Activated effector memory CD4-positive, alpha-beta T cell treated with Interleukin-2 at 50 U/mL for 16 hours (primary cell): ENCODE measurements around the gene TOR1AIP1.
"Not testable (repeated sequence)": the region's sequence is repeated elsewhere in the genome, so short reads cannot be mapped to it uniquely, and the experiment has no call there.

Experiments used
- DNase-seq: peaks from one replicate; pipeline ENCODE4 v3.0.0-alpha.2; 2020

TOR1AIP1 gene

DNA sequence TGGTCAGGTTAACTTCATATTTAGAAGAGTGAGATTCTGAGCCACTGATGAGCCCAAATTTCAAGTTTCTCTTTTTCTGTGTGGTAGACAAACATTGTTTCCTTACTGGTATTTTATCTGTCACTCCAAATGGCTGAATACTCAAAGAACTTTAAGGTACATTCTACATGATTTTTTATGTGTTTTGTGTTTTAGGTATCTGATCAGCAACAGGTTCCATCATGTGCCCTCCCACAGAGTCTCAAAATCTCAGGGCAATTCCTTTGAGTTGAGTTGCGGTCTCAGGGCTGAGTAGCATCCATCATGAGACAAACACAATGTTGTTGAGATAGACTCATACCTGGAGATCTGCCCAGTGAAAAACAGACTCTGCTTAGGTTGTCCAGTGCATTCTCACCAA, 57.9 kb downstream of the TOR1AIP1 start:
- no peak for DNase-seq

DNA sequence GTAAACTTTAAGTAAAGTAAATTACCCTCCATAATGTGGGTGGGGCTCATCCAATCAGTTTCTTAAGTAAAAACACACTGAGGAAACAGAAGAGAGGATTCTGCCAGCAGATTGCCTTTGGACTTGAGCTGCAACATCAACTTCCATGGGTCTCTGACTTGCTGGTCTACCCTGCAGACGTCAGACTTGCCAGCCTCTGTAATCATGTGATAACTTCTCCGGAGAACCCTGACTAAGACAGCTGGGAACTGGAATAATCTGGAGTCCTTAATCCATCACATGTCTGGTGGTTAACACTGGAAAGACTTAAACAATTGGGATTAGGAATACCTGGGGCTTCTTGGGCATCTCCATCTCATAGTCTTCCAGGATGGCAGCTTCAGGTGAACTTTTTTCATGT, 59.4 kb downstream of the TOR1AIP1 start:
- DNase-seq = no peak

DNA sequence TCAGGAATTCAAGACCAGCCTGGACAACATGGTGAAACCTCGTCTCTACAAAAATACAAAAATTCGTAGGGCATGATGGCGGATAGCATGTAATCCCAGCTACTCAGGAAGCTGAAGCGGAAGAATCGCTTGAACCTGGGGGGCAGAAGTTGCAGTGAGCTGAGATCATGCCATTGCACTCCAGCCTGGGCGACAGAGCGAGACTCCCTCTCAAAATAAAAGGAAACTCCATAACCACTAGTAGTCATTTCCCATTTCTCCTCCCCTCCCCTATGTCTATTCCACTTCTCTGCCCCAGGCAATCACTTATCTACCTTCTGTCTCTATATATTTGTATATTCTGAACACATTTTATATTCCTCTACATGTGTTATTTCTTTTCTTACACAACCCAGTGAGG, 68.6 kb downstream of the TOR1AIP1 start:
- no peak for DNase-seq

DNA sequence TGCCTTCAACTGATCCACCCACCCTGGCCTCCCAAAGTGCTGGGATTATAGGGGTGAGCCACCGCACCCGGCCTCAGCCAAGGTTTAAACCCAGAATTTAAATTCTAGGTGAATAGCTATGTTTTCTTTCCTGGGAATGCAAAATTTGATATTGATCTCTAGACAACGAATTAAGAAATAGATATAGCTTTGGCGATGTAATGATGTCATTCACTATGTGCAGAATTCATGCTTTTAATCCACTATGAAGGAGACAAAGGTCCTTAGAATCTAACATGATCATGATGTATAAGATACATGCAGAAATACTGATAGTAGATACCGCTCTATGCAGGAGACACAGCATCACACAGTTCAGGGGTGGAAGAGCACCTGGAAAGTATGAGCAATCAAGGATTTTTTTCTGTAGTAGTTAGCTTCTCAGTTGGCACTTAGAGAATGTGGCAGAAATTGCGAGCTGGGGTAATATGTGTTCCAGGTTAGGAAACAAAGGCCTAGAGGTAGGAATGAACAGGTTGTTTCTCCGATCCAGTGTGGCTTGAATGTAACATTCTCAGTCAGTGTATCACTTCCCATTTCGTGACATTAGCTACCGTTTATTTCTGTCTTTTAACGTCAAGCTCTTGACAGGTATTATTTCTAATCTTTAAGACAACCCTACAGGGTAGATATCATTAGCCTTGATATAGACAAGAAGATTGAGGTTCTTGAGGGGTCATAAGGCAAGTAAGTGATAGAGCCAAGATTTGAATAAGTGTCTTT, 69.5 kb downstream of the TOR1AIP1 start:
- DNase-seq = no peak

DNA sequence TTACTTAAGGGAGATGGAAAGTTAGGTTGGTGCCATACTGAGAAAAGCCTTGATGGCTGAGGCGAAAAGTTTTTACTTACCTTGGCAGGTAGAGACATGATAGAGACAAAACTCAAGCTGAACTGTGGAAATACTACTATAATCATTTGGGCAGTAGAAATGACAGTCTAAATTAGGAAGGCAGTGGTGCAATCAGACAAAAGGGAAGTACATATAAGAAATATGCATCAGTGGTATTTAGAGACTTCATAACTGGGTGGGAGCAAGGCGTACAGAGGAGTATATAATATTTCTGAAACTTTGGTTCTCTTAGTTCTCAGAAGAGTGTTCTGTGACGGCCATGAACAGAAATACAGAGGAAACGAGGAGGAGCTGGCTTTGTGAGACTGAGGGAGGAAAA, 70.1 kb downstream of the TOR1AIP1 start:
- DNase-seq = no peak

DNA sequence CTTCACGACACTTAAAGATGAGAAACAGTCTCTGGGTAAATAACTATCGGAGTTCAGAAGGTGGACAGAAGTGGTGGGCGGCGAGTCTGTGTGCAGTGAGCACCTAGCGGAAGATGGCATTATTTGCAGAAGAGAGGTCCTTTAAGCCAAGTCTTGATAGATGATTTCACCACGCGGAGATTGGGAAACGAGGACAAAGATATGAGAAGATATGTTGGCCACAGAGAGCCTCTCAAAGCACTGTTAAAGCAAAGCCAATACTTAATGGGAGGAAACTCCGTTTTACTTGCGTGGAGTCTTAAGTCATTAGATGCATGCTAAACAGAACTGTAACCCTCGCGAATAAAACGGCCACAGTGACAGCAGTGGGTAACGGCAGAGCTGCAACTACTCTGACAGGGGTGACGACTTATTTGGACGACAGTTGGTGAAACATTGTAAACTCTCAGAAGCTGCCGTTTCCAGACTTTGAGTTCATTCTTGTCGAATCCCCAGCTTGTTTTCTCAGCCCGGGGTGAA, 71.9 kb downstream of the TOR1AIP1 start:
- DNase-seq = peak; percentile 33

DNA sequence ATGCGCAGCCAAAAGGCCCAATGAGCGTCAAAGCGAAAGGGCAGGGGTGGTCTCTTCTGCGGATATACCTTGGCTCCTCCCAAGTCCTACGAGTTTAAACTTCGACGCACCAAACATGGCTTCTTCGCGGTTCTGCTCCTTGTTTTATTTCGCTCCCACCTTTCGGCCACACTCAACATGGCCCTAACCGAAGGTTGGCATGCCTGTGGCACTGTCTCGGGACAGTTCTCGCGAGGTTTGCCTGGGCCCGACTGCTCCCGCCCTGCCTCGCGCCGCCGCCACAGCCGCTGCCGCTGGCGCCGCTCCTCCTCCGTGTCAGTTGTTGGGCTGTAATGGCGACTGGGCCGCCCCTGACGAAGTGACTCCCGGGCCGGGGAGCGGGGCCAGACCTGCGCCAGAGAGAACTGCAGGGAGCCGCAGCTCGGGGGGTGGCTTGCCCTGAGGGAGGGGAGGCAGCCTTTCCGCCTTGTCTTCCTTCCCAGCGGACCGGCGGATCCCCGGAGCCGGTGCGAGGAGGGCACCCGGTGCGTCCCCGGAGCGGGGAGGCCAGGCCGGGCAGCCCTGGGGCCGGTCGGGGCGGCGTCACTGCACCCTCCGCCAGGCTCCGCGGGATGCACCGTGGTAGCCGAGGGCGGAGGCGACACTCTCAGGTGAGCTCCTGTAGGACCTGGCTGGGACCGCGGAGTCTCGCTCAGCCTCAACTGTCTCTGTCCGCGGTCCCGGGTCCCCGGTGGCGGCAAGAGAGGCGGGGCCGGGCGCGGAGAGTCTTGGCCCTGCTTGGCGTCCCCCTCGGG, 72.6 kb downstream of the TOR1AIP1 start, which contains the start of gene CEP350:
Gene CEP350, plus strand, starts transcription at position 318 of the 794 bp plus-strand sequence. CDS start 31,372 bp downstream, outside the sequence.
- DNase-seq = peak; percentile 96

DNA sequence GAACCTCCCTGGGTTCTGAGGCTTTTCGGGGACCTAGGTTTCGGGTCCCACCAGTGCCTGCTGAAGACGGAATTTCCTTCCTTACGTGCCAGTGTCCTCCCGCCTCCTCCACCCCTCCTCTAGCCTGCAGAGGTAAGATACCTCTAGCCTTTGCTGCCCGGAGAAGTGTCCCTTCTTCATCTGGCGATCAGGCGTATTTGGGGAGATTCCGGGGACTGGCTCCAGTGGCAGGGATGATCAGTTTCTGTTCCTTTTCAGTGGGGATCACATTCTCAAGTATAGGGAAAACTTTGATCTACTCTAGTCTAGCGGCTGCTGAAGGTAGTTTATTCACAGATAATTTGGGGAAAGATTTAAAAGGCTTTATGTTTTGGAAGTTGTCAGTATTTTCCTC, 73.2 kb downstream of the TOR1AIP1 start:
- DNase-seq = no peak

DNA sequence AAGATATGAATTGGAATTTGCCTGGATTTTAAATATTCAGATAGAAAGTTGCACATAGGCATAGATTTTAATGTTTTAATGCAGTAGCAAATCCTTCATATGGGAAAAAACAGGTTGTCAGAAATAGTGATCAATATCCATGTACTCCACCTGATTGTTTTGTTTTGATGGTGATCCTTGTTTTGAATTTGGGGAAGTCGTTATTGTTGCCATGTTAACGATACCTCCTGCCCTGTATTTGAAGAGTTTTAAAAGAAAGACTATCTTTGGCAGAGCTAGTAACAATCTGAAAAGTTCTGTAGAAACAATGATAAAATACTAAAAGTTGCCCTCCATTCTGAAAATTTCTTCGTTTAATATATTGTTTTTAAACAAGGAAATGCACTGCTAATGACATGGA, 73.6 kb downstream of the TOR1AIP1 start:
- DNase-seq = no peak

DNA sequence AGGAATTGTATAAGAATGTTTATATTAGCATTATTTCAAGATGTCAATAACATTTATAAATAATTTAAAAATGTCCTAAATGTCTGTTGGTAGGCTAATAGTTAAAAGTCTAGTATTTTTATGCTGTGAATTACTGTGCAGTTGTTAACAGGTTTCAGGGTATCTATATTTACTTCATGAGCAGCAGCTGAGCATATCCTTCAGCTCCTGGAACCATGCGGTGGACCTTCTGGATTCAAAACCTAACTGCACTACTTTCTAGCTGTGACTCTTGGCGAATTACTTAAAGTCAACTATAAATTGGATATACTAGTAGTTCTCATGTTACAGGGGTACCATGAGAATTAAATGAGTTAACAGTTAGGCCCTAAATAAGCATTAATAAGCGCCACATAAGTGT, 76.3 kb downstream of the TOR1AIP1 start:
- DNase-seq = no peak

DNA sequence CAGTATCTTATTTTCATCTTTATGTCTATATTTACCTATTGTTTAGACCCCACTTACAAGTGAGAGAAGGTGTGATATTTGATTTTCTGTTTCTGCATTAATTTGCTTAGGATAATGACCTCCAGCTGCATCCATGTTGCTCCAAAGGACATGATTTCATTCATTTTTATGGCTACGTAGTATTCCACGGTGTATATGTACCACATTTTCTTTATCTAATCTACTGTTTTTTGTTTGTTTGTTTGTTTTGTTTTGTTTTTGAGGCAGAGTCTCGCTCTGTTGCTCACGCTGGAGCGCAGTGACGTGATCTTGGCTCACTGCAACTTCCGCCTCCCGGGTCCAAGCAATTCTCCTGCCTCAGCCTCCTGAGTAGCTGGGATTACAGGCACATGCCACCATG, 80.1 kb downstream of the TOR1AIP1 start:
- not testable (repeated sequence) for DNase-seq

DNA sequence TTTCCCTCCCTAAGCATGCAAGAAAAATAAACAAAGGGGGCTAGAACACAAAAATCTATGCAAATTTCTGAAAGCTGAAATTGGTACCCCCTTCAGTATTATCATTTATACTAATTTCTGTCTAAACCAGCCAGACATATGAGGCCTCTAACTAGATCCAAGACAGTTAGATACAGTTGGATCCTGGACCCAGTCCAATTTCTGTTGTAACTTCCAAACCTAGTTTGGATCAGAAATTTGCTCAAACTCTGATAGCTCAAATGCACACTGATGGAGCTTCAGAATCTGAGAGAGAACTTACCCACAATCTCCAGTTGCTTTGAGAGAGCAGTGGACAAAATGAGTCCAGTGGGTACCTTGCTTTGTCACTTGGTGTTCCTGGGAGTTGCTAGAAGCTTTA, 84.5 kb downstream of the TOR1AIP1 start:
- DNase-seq = no peak

DNA sequence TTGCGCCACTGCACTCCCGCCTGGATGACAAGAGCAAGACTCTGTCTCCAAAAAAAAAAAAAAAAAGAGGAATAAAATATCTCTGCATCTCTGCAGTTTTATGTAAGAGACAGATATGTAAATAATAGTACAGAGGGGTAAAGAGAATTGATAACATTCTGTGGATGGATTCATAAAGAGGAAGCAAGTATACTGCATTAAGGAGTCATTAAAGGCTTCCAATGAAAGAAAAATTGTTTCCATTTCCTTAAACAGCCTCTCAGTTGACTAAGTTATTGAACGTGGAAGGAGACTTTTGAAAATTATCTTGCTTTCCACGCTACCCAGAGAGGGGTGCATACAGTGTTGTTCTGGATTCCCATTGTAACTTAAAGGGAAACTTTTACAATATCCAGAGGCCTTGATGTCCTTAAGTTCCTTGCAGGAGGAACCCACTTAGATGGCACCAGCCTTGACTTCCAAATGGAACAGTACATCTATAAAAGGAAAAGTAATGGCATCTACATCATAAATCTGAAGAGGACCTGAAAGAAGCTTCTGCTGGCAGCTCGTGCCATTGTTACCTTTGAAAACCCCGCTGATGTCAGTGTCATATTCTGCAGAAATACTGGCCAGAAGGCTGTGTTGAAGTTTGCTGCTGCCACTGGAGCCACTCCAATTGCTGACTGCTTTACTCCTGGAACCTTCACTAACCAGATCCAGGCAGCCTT, 86.4 kb downstream of the TOR1AIP1 start:
- DNase-seq = no peak

DNA sequence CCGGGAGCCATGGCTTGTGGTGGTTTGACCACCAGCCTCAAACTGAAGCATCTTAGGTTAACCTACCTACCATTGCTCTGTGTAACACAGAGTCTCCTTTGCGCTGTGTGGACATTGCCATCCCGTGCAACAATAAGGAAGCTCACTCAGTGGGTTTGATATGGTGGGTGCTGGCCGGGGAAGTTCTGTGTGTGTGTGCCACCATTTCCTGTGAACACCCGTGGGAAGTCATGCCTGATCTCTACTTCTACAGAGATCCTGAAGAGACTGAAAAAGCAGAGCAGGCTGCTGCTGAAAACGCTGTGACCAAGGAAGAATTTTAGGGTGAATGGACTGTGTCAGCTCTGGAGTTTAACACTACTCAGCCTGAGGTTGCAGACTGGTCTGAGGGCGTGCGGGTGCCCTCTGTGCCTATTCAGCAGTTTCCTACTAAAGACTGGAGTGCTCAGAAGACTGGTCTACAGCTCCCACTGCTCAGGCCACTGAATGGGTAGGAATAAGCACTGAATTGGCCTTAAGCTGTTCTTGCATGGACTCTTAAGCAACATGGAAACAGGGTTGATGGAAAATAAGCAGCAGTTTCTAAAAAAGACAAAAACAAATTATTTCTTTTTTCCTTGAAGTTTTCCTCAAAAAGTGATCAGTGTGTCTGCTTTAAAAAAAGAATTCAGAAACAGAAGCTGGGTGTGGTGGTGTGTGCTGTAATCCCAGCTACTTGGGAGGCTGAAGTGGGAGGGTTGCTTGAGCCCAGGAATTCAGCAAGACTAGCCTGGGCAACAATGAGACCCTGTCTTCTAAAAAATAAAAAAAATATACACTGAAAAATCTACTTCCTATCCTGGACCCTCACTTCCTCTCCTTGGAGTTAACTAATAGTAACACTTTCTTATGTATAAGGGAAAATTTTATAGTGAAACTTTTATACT, 87.2 kb downstream of the TOR1AIP1 start:
- no peak for DNase-seq
